Stimulated activated CD8-positive, alpha-beta memory T cell treated with anti-CD3 and anti-CD28 coated beads, Interleukin-4, amount 100 ng/mL, for 24 hours (primary cell): Measurements from ENCODE around the gene CFAP46.
"Not testable (repeated sequence)": the region's sequence is repeated elsewhere in the genome, so short reads cannot be mapped to it uniquely, and the experiment has no call there.

ENCODE experiments used
- DNase-seq: peaks from one replicate; pipeline ENCODE4 v3.0.0-alpha.2; 2020; ENCODE audit warnings: low read depth

Gene CFAP46

DNA sequence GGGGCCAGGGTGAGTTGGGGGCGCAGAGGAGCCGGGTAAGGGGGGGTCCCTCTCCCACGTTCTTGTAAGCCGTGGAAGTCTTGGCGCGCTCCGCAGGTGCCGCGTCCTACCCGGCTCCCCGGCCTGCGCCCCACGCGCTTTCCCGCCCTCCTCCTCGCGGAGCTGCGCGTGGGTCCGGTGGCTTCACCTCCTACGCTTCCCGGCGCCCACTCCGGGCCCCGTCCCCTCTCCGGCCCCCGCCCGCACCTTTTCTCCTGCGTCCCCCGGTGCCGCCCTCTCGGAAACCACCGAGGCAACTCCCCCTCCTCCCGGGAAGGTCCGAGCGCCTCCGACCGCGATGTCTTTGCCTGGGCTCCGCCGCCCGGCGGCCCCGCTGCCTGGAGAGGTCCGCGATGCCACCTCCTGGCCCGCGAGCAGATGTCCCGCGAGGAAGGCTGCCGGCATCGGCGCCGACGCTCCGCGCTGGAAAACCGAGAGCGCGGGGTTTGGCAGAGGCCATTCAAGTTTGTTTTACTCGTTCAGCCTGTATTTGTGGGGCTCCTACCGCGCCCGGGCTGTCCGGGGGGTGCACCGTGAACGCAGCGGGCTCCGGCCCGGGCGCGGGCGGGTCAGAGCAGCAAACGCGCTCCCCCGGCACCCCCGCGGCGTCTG is 154.1 kb downstream of the CFAP46 start:
- DNase-seq = no peak

GRCh38 chr10:132787495-132788179 is 154.7 kb downstream of the CFAP46 start:
- no peak for DNase-seq

- no peak for DNase-seq
Observed at GRCh38 chr10:132786884-132787494, 155.4 kb downstream of the CFAP46 start.

- DNase-seq = no peak
Observed at GRCh38 chr10:132786476-132786883, 155.9 kb downstream of the CFAP46 start.

- DNase-seq = no peak
Observed at GRCh38 chr10:132785723-132786475, 156.5 kb downstream of the CFAP46 start, which contains the start of gene NKX6-2. Gene NKX6-2, minus strand, starts transcription at chr10:132786147. Its CDS starts 199 bp downstream, at chr10:132785948.

- DNase-seq = no peak
Observed at GRCh38 chr10:132784866-132785722, 157.3 kb downstream of the CFAP46 start.

- no peak for DNase-seq
Observed at GRCh38 chr10:132783940-132784865, 158.2 kb downstream of the CFAP46 start.

DNA sequence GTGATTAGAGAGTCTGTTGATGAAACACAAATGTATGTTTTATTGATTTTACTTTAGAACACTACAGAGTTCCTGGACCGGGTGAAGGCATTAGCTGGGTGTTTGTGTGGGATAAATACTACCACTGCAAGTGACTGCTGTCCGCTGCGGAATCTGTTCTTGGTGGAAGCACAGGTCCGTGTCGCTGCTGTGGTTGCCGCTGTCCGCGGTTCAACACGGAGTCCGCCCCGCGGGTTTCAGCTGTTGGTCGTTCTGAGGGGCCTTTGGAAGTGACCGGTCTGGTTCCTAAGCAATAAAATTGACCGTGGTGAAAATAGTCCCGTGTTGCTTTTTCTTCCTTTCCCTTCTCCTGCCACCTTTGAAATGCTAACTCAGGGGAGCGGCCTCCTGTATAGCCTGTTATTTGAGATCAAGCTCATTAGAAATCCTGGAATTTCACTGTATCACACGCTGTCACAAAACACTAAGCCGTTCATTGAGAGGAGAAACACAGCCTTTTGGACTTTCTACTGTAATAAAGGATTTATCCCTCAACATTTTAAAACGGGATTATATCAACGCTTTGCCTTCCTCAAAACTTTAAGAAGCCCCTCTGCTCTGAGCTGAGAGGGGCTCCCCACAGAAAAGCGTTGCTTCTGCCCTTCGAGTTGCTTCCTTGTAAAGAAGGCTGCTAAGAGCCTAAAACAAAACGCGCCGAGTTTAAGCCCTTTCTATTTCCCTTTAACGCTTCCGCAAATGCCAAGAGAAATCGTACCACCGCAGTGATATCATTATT is 159.0 kb downstream of the CFAP46 start:
- no peak for DNase-seq

DNA sequence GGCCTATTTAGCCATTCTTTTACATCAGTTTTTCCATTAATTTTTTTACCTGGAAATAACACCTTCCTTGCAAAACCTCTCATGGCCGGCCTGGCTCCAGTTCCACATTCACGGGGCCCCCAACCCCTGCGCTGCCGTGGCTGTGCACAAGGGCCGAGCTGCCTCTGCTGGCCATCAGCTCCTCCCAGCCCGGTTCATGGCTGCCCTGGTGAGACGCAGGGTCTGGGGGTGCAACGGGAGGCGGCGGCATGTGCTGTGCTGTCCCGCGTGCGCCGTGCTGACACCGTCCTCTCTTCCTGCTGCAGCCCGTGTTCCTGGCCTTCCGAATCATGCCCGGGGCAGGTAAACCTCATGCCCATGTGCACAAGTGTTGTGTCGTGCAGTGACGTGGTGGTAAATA is 160.8 kb downstream of the CFAP46 start:
- DNase-seq = no peak

- DNase-seq = no peak
Observed at GRCh38 chr10:132780356-132780755, 162.0 kb downstream of the CFAP46 start.

- no peak for DNase-seq
Observed at GRCh38 chr10:132779549-132780294, 162.6 kb downstream of the CFAP46 start.

DNA sequence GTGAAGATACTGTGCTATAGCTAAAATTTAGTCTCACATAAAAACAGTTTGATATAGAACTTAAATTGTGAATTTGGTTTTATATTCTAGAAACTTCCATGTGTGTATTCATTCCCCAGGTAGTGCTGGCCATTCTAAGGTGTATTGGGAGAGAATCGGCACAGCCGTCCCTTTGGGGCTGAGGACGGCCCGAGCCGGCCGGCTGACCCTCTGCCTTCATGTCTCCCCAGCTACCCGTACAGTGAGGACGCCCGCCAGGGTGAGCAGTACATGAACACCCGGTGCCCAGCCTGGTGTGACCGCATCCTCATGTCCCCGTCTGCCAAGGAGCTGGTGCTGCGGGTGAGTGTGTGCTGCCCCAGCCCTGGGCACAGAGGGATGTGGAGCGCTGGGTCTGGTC is 164.9 kb downstream of the CFAP46 start:
- no peak for DNase-seq

DNA sequence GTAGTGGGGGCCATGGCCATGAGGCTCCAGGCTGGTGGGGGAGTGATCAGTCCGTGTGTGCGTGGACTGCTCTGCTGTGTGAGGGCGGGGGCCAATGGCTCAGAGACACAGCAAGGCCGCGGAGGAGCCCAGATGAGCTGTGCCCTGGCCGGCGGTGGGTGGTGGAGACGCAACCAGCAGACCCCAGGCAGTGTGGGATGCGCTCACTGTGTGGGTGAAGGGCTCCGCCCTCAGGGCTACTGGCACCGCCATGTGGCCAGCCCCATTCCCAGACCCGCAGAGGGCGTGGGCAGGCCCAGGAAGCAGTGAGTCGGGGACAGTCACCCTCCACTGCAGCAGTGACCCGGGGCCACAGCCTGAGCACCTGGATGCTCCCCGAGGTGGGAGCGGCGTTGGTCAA is 165.5 kb downstream of the CFAP46 start:
- DNase-seq = no peak

GRCh38 chr10:132776186-132776585 is 166.2 kb downstream of the CFAP46 start:
- DNase-seq = no peak

DNA sequence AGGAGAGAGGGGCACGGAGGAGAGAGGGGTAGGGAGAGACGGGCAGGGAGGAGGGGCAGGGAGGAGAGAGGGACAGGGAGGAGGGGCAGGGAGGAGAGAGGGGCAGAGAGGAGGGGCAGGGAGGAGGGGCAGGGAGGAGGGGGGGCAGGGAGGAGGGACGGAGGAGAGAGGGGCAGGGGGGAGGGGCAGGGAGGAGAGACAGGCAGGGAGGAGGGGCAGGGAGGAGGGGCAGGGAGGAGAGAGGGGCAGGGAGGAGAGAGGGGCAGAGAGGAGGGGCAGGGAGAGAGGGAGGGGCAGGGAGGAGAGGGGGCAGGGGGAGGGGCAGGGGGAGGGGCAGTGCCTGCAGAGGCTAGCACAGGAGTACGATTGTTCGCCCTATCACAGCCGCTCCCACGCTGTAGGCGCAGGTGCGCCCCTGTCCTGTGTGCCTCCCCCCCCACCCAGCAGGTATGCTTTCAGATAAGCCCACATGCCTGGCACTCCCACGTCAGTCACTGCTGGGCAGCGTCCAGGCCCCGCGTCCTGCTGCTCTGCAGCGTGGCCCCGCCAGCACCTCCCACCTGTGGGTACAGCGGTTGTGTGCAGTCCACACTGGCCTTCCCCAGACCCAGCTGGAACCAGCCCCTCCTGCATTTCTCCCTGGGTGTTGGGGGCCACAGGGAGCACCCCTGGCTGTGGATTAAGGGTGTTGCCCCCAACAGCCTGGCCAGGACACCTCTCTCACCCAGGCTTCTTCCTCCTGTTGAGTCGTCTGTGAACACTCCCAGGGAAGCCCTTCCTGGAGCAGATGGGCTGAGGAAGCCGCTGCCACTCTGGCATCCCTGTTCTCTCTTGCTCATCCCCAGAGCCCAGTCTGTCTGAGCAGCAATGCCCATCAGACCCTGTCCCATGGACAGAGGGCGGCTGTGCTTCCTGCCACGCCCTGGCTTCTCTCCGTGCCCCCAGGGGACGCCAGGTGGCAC is 167.2 kb downstream of the CFAP46 start:
- no peak for DNase-seq

GRCh38 chr10:132774181-132774901 is 168.0 kb downstream of the CFAP46 start:
- no peak for DNase-seq

GRCh38 chr10:132772816-132773215 is 169.6 kb downstream of the CFAP46 start:
- not testable (repeated sequence) for DNase-seq
